Activated naive CD4-positive, alpha-beta T cell treated with anti-CD3 and anti-CD28 coated beads for 36 hours (primary cell): ENCODE results near the gene ATRX. TPM values are rescaled to one million over a fixed set of nuclear protein-coding genes. Genes with fewer than 3 reads are reported as not detected.
"Not testable (repeated sequence)": the region's sequence is repeated elsewhere in the genome, so short reads cannot be mapped to it uniquely, and the experiment has no call there.

Experiments
- CTCF ChIA-PET: fragments of 350-600 bp; sonication (Branson Sonifier 250); formaldehyde crosslinking; loops from one replicate; lab custom pipeline; 2021; ENCODE audit warnings: antibody characterized with exemption; lab: Charles Lee
- DNase-seq: peaks from one replicate; pipeline ENCODE4 v3.0.0-alpha.2; 2020
- H3K27ac Mint-ChIP-seq: one replicate; pipeline ENCODE4 v1.8.0; 2021; ENCODE audit warnings: mild to moderate bottlenecking, mixed read lengths
- H3K27me3 Mint-ChIP-seq: one replicate; pipeline ENCODE4 v1.8.0; 2021; ENCODE audit warnings: low read depth, mixed read lengths
- H3K36me3 Mint-ChIP-seq: one replicate; pipeline ENCODE4 v1.8.0; 2021; ENCODE audit warnings: low read depth, mixed read lengths
- H3K4me1 Mint-ChIP-seq: one replicate; pipeline ENCODE4 v1.8.0; 2021; ENCODE audit warnings: low read depth, mixed read lengths
- H3K4me3 Mint-ChIP-seq: one replicate; pipeline ENCODE4 v1.8.0; 2021; ENCODE audit warnings: mild to moderate bottlenecking, moderate library complexity, mixed read lengths
- H3K9me3 Mint-ChIP-seq: one replicate; pipeline ENCODE4 v1.8.0; 2021; ENCODE audit warnings: mixed read lengths
- intact Hi-C: fragments of 100-400 bp; cut with micrococcal nuclease; formaldehyde crosslinking; loops from one replicate; pipeline ENCODE4 v1.15.1; 2023
- total RNA-seq, 2 experiments: library from RNA; stranded (reverse); gene quantifications; one replicate each; pipeline ENCODE4 v1.2.3, GENCODE V29; 2021

Gene ATRX
- total RNA-seq, 2 experiments from 2014 or later: 49.2 to 49.9 TPM

GRCh38 chrX:77652095-77652494 is 133.9 kb downstream of the ATRX start:
- Mint-ChIP-seq H3K4me1 (peaks cover 4% of the 10 kb centered on the region), H3K27me3 (no peaks in the 10 kb centered on the region), H3K36me3 (peaks cover 18% of the 10 kb centered on the region), H3K9me3 (no peaks in the 10 kb centered on the region), H3K4me3 (no peak overlapping the region), H3K27ac (no peak overlapping the region)
- CTCF ChIA-PET: no interaction called here
- intact Hi-C loops: no loop called here
- no peak for DNase-seq

DNA sequence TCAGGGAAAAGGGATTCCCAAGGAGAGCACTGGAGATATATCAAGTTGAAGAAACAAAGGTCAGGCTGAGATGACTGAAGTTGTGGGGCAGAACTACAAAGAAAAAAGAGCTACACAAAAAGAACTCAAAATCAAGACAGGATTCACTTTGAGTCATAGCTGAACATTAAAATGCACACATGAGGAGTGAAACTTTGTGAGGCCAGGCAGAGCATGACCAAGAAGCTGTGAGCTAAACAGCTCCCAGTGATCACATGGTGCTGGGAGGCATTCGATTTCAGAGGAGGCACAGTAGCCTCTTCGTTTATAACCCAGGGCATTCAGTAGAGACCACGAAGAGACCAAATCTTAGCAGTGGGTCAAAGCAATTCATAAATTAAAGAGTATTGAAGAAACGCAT is 145.3 kb downstream of the ATRX start:
- Mint-ChIP-seq H3K36me3 (peaks cover 40% of the 10 kb centered on the region), H3K4me1 (peaks cover 8% of the 10 kb centered on the region), H3K27me3 (no peaks in the 10 kb centered on the region), H3K4me3 (no peak overlapping the region), H3K9me3 (peaks cover 6% of the 10 kb centered on the region), H3K27ac (peak overlapping the region; percentile 8)
- intact Hi-C loops: no loop called here
- CTCF ChIA-PET: interaction anchor here (1.2 kb wide), 1 partner anchor 12 kb away, joined by 4 read pairs; no protein-coding TSS in a partner anchor
- DNase-seq: peak; percentile 17

- DNase-seq: no peak
- intact Hi-C loops: no loop called here
- Mint-ChIP-seq H3K9me3 (peaks cover 6% of the 10 kb centered on the region), H3K4me3 (no peak overlapping the region), H3K27me3 (no peaks in the 10 kb centered on the region), H3K4me1 (peaks cover 8% of the 10 kb centered on the region), H3K36me3 (peaks cover 36% of the 10 kb centered on the region), H3K27ac (no peak overlapping the region)
- CTCF ChIA-PET: no interaction called here
These were observed 146.2 kb downstream of the ATRX start for GRCh38 chrX:77639820-77640219.

- no peak overlapping the region for H3K4me3 Mint-ChIP-seq
- H3K36me3 Mint-ChIP-seq: peaks cover 30% of the 10 kb centered on the region
- DNase-seq: no peak
- H3K4me1 Mint-ChIP-seq: peaks cover 7% of the 10 kb centered on the region
- intact Hi-C loops: no loop called here
- H3K9me3 Mint-ChIP-seq: peaks cover 1% of the 10 kb centered on the region
- H3K27ac Mint-ChIP-seq: no peak overlapping the region
- no peaks in the 10 kb centered on the region for H3K27me3 Mint-ChIP-seq
- CTCF ChIA-PET: no interaction called here
These were observed 147.6 kb downstream of the ATRX start for GRCh38 chrX:77638397-77638796.

DNA sequence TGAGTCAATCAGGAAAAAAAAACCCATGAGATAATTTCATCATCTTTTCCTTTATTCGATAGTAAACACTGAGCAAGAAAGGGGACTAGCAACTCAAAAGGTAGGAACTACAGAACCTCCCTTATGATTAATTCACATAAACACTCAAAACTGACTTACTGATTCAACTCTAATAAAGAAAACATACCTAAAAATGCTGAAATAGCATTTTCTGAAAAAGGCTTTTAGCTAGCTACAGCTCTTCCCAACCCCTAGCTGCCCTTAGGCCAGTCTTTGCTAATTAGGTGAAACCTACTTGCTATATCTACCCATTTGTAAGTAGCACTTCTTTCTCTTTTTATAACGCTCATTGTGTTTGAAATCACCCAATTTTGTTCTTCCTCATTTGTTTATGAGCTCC is 150.6 kb downstream of the ATRX start:
- CTCF ChIA-PET: interaction anchor here (0.6 kb wide), 1 partner anchor 26 kb away, joined by 3 read pairs; no protein-coding TSS in a partner anchor
- H3K9me3 Mint-ChIP-seq: peaks cover 1% of the 10 kb centered on the region
- no peaks in the 10 kb centered on the region for H3K27me3 Mint-ChIP-seq
- DNase-seq: no peak
- no peak overlapping the region for H3K4me3 Mint-ChIP-seq
- intact Hi-C loops: no loop called here
- no peak overlapping the region for H3K27ac Mint-ChIP-seq
- no peaks in the 10 kb centered on the region for H3K4me1 Mint-ChIP-seq
- H3K36me3 Mint-ChIP-seq: peaks cover 12% of the 10 kb centered on the region

- Mint-ChIP-seq H3K9me3 (no peaks in the 10 kb centered on the region), H3K27ac (no peak overlapping the region), H3K36me3 (peaks cover 7% of the 10 kb centered on the region), H3K27me3 (no peaks in the 10 kb centered on the region), H3K4me1 (peaks cover 3% of the 10 kb centered on the region), H3K4me3 (no peak overlapping the region)
- no peak for DNase-seq
- intact Hi-C loops: no loop called here
- CTCF ChIA-PET: interaction anchor here (1.5 kb wide), 1 partner anchor 12 kb away, joined by 4 read pairs; no protein-coding TSS in a partner anchor
These were observed 157.6 kb downstream of the ATRX start for GRCh38 chrX:77628294-77629025.

GRCh38 chrX:77622672-77623071 is 163.3 kb downstream of the ATRX start:
- intact Hi-C loops: no loop called here
- Mint-ChIP-seq H3K4me1 (peaks cover 13% of the 10 kb centered on the region), H3K4me3 (no peak overlapping the region), H3K27me3 (no peaks in the 10 kb centered on the region), H3K36me3 (peaks cover 8% of the 10 kb centered on the region), H3K9me3 (no peaks in the 10 kb centered on the region), H3K27ac (no peak overlapping the region)
- no peak for DNase-seq
- CTCF ChIA-PET: no interaction called here

DNA sequence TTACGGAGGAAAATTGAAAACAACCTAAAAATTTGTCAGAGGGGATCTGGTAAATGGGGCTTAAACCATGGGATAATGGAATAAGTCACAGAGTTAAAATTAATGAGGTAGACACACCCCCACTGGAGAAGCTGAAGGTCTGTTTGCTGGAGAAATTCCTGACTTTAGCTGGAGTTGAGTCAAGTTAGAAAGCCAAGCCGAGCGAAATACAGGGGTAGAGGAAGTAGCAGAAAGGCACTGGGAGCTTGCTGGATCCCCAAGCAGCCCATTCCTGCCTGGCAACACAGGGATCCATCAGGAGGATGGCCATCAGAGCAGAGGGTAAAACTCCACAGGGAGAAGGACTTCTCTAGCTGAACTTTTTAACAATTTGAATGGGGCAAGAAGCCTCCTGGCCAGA is 163.8 kb downstream of the ATRX start:
- no peak overlapping the region for H3K4me3 Mint-ChIP-seq
- H3K27me3 Mint-ChIP-seq: no peaks in the 10 kb centered on the region

GRCh38 chrX:77621453-77621852 is 164.6 kb downstream of the ATRX start:
- CTCF ChIA-PET, H3K36me3 Mint-ChIP-seq, DNase-seq, H3K27me3 Mint-ChIP-seq, H3K9me3 Mint-ChIP-seq, H3K4me3 Mint-ChIP-seq, H3K27ac Mint-ChIP-seq, intact Hi-C loops: not testable (repeated sequence)
- H3K4me1 Mint-ChIP-seq: peaks cover 13% of the 10 kb centered on the region

More for the DNA sequence above, 163.8 kb downstream of the ATRX start:
- CTCF ChIA-PET: no interaction called here
- H3K9me3 Mint-ChIP-seq: no peaks in the 10 kb centered on the region
- peaks cover 8% of the 10 kb centered on the region for H3K36me3 Mint-ChIP-seq
- no peak overlapping the region for H3K27ac Mint-ChIP-seq
- intact Hi-C loops: no loop called here
- peaks cover 13% of the 10 kb centered on the region for H3K4me1 Mint-ChIP-seq
- DNase-seq: no peak

DNA sequence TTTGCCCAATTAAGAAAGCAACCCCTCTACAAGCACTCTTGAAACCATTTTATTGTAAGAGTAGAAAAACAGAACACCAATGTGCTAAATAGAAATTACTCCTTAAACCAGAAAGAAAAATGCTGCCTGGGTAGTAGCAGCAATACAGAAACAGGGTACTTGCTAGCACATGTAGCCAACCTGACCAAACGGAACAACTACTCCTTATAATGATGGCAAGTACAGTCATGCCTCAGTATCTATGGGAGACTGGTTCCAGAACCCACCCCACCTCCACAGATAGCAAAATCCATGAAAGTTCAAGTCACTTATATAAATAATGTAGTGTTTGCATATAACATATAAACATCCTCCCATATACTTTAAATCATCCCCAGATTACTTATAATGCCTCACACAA is 168.8 kb downstream of the ATRX start:
- CTCF ChIA-PET: no interaction called here
- Mint-ChIP-seq H3K27me3 (no peaks in the 10 kb centered on the region), H3K36me3 (peaks cover 5% of the 10 kb centered on the region), H3K4me3 (no peak overlapping the region), H3K4me1 (peaks cover 2% of the 10 kb centered on the region), H3K9me3 (no peaks in the 10 kb centered on the region), H3K27ac (no peak overlapping the region)
- no peak for DNase-seq
- intact Hi-C loops: no loop called here

- H3K27ac Mint-ChIP-seq: no peak overlapping the region
- intact Hi-C loops: no loop called here
- no peaks in the 10 kb centered on the region for H3K27me3 Mint-ChIP-seq
- no peak overlapping the region for H3K4me3 Mint-ChIP-seq
- peaks cover 18% of the 10 kb centered on the region for H3K36me3 Mint-ChIP-seq
- no peaks in the 10 kb centered on the region for H3K9me3 Mint-ChIP-seq
- H3K4me1 Mint-ChIP-seq: peaks cover 2% of the 10 kb centered on the region
- DNase-seq: no peak
- CTCF ChIA-PET: no interaction called here
These were observed 182.2 kb downstream of the ATRX start for GRCh38 chrX:77603635-77604336.

- no peak overlapping the region for H3K4me3 Mint-ChIP-seq
- peaks cover 4% of the 10 kb centered on the region for H3K4me1 Mint-ChIP-seq
- intact Hi-C loops: loop anchor here (10.0 kb wide), 1 partner anchor 153 kb away; the partner anchor contains the start of gene FGF16
- no peaks in the 10 kb centered on the region for H3K27me3 Mint-ChIP-seq
- peaks cover 20% of the 10 kb centered on the region for H3K36me3 Mint-ChIP-seq
- H3K9me3 Mint-ChIP-seq: no peaks in the 10 kb centered on the region
- H3K27ac Mint-ChIP-seq: no peak overlapping the region
- CTCF ChIA-PET: interaction anchor here (0.7 kb wide), 1 partner anchor 47 kb away, joined by 5 read pairs; no protein-coding TSS in a partner anchor
- no peak for DNase-seq
These were observed 188.5 kb downstream of the ATRX start for GRCh38 chrX:77597511-77597910.
